EL (cell line): ENCODE data around the gene IER5L.
A peak's percentile ranks its signal among the peaks of the same experiment; 100 is the strongest.
"Not testable (repeated sequence)": the region's sequence is repeated elsewhere in the genome, so short reads cannot be mapped to it uniquely, and the experiment has no call there.

Source experiments
- DNase-seq: peaks from one replicate; pipeline ENCODE4 v3.0.0-alpha.2; 2016

The IER5L gene

DNA sequence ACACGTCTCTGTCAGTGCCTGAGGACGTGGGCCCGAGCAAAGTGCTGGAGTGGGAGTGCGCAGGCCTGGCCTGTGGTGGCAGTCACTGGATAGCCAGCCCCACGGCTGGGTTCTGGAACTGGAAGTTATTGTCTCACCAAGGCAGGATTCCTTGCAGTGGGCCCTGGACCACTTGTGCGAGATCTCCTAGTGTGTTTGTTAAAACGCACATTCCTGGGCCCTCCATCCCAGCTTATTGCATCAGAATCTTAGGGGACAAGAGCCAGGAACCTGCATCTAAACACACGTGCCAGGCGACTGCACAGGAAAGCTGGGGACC is 40.0 kb downstream of the IER5L start:
- DNase-seq, result no peak

DNA sequence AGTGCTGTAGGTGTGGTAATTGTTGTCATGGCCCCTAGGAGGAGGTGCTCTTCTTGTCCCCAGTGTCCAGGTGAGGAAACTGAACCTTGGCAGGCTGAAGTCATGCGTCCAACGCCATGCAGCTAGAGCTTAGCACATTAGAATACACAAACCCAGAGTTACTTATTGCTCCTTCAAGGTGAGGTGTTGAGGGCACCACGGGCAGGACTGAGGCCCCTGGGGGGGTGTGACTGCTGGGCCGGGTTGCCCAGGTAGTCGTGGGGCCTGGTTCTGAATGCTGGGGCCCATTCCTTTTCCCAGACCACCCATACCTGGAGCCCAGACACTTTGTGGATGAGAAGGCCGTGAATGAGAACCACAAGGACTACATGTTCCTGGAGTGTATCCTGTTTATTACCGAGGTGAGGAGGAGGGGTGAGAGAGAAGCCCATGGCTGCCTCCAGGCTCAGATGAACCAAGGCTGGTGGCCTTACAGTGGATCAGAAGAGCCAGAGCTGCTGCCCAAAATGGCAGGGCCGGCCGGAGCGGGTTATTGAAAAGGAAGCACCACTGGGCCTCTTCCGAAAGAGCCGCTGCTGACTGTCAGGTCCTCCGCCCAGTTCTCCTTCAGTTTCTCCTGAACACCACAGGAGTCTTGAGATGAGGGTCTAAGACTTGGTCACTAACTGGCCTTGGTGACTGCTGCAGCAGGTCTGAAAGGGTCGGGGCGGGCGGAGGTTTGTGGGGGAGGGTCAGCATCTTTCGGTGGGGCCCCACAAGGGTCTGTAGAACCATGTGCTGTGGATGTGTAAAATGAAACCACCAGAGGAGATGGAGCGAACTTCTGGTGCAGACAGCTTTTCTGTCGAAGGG is 40.5 kb downstream of the IER5L start:
- DNase-seq, result no peak

DNA sequence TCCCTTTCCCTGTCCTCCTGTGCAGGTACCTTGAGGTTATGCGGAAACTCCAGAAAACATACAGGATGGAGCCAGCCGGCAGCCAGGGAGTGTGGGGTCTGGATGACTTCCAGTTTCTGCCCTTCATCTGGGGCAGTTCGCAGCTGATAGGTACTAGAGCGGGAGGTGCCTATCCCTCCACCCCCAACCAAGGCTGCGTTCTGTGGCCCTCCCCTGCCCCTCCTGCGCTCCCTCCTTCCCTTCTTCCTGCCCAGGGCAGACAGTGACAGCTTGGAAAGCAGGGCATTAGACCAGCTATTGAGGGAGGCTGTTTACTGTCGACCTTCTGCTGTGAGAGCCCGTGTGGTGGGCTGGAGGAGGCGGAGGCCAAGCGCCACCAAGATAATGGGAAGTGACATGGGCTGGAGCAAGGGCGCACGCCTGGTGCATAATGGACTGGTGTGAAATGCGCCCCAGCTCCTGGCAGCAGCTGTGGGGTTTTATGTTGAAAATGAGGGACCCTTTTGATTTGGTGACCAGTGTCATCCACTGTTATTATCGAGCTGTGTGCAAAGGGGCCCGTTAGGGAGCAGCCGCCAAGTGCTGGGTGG is 41.5 kb downstream of the IER5L start:
- DNase-seq, result no peak

DNA sequence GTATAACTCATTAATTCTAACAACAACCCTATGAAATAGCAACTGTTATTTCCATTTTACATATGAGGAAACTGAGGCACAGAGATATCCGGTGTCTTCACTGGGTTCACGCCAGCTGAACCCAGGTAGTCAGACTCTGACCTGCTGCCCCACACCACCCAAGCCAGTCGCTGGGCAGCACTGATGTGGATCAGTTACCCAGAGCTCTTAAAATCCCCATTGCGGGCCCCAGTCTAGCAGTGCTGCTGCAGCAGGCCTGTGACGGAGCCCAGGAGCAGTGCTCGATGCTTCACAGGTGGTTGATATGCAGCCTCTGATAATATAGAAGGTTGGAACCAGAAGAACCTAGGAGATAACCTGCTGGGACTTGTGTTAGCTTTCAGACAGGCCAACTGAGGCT is 42.6 kb downstream of the IER5L start:
- no peak for DNase-seq

DNA sequence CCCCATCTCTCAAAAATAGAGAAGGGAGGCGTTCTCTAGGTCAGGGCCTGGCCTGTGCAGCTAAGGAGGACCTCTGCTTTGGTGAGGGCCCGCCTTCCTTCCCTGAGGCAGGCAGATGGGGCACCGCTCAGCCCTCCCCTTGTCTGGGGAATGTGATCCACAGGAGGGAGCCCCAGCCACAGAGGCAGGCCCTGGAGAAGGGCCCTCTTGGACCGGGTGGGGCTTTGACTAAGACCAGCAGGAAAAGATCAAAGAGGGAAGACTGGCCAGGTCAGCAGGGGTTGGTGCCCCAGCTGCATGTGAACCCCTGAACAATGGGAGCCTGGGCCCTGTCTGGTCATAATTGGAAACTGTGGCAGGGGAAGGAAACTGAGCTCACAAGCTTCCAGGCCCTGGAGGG is 45.0 kb downstream of the IER5L start:
- no peak for DNase-seq

- peak; percentile 65 for DNase-seq
Observed at GRCh38 chr9:129131300-129132145, 46.5 kb downstream of the IER5L start.

DNA sequence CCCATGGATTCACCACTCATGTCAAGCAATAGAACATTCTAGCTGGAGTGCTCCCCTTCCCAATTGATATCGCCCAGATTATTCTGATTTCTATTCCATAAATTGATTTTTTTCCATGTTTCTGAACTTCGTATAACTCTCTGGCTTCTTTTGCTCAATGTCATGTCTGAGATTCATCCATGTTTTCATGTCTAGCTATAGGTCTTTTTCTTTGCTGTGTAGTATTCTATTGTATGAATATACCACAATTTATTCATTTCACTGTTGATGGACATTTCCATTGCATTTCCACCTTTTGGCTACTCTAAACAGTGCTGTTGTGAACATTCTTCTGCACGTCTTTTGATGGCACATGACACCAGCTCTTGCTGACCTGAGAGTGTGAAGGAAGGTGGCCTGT is 47.3 kb downstream of the IER5L start:
- no peak for DNase-seq

- DNase-seq, result not testable (repeated sequence)
Observed at GRCh38 chr9:129130271-129130670, 47.8 kb downstream of the IER5L start.

DNA sequence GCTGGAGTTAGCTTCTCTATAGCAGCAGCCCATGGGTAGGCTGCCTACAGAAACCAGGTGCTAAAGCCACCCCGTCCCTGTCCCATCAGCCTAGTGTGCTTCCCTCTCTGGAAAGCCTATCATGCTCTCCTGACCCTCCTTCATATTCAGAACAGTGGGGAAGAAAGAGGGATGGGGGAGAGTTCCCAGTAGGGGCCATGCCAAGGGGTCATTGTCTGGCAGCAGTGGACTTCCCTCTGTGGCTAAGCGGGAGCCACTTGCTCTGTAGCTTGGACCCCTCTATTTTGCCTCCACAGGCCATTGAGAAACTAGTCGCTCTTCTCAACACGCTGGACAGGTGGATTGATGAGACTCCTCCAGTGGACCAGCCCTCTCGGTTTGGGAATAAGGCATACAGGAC is 49.4 kb downstream of the IER5L start:
- no peak for DNase-seq

DNA sequence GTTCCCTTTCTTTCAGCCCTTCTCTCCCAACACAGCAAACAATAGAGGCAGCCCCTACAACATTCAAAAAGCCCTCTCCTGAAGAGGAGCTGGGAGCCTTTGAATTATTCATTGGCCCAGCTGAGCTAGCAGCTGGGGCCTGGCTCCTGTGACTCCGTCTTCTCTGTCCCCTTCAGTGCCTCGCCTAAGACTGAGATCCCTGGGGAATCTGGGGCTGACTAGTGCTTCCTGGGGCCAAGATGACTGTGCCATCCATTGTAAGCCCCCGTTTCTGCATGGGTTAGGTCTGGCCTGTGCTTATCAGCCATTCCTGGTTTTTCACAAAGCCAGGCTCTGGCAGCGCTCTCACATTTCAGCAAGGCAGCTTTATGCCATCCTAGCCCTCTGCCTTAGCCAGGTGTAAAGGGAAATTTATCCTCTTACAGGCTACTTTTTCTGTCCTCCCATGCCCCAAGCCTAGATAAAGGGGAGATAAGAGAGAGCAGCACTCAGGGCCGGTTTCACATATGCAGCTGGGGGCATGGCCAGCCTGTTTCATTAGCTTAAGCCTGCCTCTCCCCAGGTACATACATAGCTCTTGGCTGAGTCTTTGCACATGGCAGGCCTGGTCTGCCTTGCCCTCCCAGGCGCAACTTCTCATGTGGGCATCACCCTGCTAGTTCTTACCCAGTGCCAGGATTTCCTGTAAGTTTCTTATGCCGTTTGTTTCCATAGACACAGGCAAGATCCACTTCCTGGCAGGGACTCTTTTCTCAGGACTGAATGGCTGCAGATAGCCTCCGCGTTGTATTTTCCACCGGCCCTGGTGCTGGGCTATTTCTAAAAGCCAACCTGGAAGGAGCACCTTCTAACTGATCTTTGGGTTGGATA is 51.1 kb downstream of the IER5L start:
- DNase-seq, result no peak
